Hematopoietic multipotent progenitor cell treated with erythropoietin and hydrocortisone succinate and interleukin-3 and kit ligand, for 6 days (in vitro differentiated cells): ENCODE data around the gene CD36.

ENCODE experiments used
- DNase-seq: peaks from one replicate; pipeline ENCODE4 v3.0.0-alpha.2; 2015

CD36 gene

DNA sequence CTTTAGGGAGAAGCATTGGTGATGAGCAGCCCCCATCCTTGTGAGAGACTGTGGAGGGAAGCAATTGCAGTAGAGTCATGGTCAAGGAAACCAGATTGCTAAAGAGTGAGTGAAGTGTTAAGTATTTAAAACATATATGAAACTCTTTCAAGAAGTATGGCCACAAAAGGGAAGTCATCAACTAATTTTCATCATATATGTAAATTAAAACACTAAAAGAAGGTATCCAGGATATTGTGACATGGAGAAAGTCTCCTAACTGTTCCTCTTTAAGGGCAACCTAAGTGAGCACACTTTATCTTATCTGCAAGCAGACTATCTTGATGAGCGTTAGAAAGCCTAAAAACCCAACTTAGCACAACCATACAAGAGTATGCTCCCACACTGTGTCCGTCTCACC is 69.7 kb downstream of the CD36 start:
- peak; percentile 74 for DNase-seq

DNA sequence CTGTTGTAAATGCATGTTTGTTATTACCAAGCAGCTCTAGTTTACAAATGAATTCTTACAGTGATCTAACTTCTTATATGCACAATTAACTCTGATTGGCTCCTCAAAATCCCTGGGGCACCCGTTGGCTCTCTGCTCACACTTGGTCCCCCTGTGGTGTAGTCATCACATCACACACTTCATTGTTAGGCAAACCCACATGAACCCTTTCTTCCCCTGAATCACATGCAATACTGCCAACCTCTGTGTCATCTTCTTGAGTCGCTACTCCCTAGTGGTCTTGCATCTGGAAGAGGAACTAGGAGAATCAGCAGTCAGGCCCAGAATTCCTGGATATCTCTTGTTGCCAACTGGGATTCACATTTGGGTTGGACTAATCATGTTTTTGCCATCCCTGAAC is 73.1 kb downstream of the CD36 start:
- no peak for DNase-seq

DNA sequence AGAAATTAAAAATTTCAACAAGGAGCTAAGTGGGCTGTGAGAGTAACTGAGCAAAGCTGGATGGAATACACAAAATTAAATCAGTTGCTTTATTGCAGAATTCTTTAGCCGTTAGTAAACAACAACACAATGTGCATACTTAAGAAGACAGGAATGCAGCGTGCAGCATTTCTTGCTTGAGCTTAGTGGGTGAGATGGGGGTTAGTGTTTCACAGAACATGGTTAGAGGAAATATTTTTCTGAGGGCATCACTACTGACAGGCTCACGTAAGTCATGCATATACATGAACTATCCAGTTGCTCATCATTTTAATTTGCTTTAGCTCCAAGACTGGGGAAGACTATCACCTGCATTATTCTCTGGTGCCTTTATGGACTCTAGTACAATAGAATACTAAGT is 80.8 kb downstream of the CD36 start:
- no peak for DNase-seq

DNA sequence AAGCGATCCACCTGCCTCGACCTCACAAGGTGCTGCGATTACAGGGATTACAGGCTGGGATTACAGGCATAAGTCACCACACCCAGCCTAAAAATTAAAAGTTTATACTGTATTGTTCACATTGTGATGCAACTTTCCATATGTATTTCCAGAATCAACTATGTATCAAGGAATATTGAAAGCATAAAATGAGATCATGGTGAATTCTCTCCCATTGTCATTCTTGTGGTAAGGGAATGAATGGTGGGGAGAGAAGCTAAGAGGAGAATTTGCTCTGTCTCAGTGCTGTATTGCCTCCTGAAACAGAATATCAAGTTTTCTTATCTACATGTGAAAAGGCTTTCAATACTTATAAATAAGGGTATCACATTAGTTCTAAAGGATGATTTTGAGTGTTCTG is 81.7 kb downstream of the CD36 start:
- no peak for DNase-seq

DNA sequence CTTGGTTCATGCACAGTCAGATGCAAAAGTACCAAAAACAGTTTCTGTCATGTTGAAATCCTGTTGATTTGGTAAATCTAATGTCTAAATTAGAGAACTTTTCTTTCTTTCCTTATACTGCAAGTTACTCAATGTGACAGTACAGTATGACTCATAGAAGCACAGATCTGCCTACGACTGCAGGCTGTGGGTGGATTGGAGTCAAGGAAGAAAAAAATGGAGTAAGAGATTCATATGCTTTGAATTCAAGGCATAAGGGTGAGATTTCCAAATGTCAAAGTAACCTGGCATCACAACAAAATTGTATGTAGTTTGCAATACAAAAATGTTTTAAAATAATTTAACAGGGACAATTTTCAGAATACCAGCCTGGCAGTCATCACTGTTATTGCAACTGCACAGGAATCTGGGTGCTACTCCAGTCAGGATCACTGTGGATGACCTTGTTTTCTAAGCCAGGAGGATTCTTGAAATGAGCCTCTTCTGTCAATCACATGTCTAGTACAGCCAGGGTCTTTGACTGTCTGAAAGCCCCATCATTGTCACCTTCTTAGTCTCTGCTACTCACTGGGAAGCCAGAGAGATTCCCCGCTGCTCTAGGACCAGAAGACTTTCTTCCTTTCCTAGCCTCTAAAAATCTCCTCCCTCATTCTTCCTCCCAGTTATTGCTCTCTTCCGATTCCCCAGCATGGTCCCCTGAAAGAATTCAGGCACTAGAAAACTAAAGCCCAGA is 83.6 kb downstream of the CD36 start:
- DNase-seq: peak; percentile 25

DNA sequence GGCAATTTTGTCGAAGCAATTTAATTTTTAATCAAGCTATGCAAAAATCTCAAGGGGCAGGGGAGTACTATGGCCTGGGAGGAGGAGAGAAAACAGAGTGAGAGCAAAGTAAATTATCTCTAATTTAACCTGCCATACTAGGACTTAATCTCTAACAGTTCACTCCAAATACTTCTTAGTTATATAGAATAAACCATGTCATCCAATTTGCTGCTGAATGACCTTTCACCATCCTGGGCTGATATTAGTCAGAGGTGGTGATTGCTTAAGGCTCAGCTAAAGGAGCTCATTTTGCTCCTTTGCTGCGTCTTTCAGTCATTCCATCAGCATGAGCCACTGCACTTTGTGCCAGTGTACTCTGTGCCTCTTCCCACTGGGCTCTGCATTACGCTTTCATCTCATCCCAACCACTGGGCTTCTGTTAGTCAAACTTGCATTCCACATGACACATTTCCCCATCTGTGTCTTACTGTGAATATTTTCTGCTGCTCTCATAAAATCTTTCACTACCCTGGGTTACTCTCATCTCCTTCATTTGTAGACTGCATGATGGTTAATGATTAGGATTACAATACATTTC is 84.3 kb downstream of the CD36 start:
- DNase-seq: no peak

DNA sequence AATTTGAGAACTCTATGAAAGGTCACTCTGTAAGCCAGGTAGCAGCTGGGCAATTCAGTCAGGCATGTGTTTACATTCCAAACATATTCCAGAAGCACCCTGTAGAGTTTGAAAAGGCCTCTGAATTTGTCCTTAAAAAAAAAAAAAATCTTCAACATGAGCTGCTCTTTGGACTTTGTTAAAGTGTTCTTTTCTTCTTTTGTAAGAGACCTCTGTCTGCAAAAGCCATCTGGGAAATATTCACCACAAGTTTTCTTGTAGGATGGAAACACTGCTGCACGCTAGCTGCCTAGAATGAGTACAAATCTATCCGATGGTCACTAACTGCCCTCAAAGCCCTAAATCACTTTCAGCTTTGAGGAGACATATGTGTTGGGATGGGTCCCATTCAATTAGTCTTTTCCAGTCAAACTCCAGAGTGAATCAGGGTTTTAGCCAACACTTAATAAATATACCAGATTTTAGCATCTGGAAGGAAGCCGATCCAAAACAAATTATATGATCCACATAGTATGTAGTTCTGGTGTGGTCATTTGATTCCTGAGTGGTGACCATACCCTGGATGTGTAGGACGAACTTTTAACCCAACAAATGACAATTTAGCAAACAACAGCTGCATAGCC is 85.9 kb downstream of the CD36 start:
- no peak for DNase-seq

DNA sequence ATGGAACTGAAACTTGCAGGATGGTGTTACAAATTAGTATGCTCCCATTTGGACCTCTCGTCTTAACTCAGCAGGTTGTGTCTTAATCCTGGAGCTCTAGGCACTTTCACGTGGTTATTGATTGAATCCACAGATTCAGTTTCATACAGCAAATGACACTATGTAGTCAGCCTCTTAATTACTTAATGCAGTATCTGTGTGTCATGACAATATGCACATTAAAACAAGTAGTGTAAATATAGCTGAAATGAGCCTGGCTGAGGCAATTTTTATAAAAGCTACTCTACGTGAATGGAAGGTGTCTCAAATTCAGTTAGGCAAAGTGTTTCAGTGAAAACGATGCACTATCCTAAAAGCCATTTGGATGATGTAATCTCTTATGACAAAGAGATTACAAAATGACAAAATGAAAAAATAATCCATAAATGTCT is 86.8 kb downstream of the CD36 start:
- DNase-seq: no peak
